DND-41 (cell line): Measurements from ENCODE around the gene TJP2.

Experiments
- ATAC-seq: fragments of 200-7000 bp; cut with Tn5 transposase; 3 replicates; pipeline ENCODE4 v1.9.1; 2021; ENCODE audit warnings: low read depth; ENCODE audit not compliant: insufficient read depth
- DNase-seq: peaks from one replicate; pipeline ENCODE4 v3.0.0-alpha.2; 2020
- H2AFZ ChIP-seq: 2 replicates; pipeline ENCODE4 v1.6.0; 2012; ENCODE audit warnings: low read depth, low read length
- H3K27ac ChIP-seq: 2 replicates; pipeline ENCODE4 v1.5.1; 2012; ENCODE audit warnings: low read length, inconsistent platforms
- H3K27me3 ChIP-seq: fragments of 200-600 bp; sonication (generic); 2 replicates; pipeline ENCODE4 v1.6.0; 2012; ENCODE audit warnings: low read length, mild to moderate bottlenecking, inconsistent platforms; ENCODE audit not compliant: insufficient read depth, poor library complexity
- H3K36me3 ChIP-seq: 2 replicates; pipeline ENCODE4 v1.5.1; 2012; ENCODE audit warnings: low read length, inconsistent platforms; ENCODE audit not compliant: insufficient read depth
- H3K4me1 ChIP-seq: 2 replicates; pipeline ENCODE4 v1.5.1; 2012; ENCODE audit warnings: mild to moderate bottlenecking, low read length; ENCODE audit not compliant: insufficient read depth
- H3K4me2 ChIP-seq: 2 replicates; pipeline ENCODE4 v1.6.0; 2012; ENCODE audit warnings: mild to moderate bottlenecking, moderate library complexity, low read length, inconsistent platforms; ENCODE audit not compliant: insufficient read depth
- H3K4me3 ChIP-seq, 2 experiments: fragments of 200-600 bp in 1 of 2; shearing (Covaris generic) in 1 of 2; 2 replicates each; pipeline ENCODE4 v1.5.1; 2012 to 2016; ENCODE audit warnings: inconsistent platforms in 2 of 2, low read length in 2 of 2, mild to moderate bottlenecking in 2 of 2, low read depth in 1 of 2, moderate library complexity in 1 of 2
- H3K79me2 ChIP-seq: 2 replicates; pipeline ENCODE4 v1.6.0; 2012; ENCODE audit warnings: low read length, inconsistent platforms; ENCODE audit not compliant: insufficient read depth
- H3K9ac ChIP-seq: 2 replicates; pipeline ENCODE4 v1.6.0; 2012; ENCODE audit warnings: low read depth, mild to moderate bottlenecking, inconsistent platforms, low read length, moderate library complexity
- H3K9me3 ChIP-seq: 2 replicates; pipeline ENCODE4 v1.5.1; 2012; ENCODE audit warnings: low read length, moderate library complexity, mild to moderate bottlenecking, inconsistent platforms; ENCODE audit not compliant: insufficient read depth, severe bottlenecking
- H4K20me1 ChIP-seq: 2 replicates; pipeline ENCODE4 v1.6.0; 2012; ENCODE audit warnings: low read length; ENCODE audit not compliant: insufficient read depth
- EZH2 ChIP-seq: IDR thresholded peaks from 3 replicates; pipeline ENCODE4 v1.6.1; 2012; ENCODE audit warnings: borderline replicate concordance, low read depth, mild to moderate bottlenecking, moderate library complexity, low read length, inconsistent platforms; ENCODE audit not compliant: severe bottlenecking
- TF ChIP-seq, protein P1 (sequence below): IDR thresholded peaks from 2 replicates; pipeline ENCODE4 v1.5.1; 2012; ENCODE audit warnings: borderline replicate concordance, low read length, moderate library complexity, mild to moderate bottlenecking; ENCODE audit not compliant: poor library complexity, severe bottlenecking; ENCODE audit errors: extremely low read depth

TJP2 gene

DNA sequence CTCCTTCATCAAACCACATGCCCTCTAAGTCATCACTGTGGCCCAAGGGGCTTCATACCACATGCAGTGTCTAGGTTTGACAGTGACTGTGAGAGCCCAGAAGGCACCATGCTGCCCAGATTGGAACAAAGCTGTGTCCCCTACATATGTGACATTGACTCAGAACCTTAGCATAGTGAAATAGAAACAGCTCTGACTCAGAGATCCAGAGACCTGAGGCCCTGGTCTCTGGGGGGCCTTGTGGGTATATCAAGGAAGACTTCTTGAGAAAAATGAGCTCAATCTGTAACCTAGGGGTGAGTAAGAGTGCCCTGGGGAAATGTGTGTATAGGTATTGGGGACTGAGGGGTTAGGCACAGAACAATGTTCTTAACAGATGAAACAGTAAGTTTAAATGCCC, 143.8 kb downstream of the TJP2 start:
- H3K27ac ChIP-seq = no peak overlapping the region
- no peaks in the 10 kb centered on the region for H4K20me1 ChIP-seq
- H3K9ac ChIP-seq = no peak overlapping the region
- H2AFZ ChIP-seq = no peak overlapping the region
- no peaks in the 10 kb centered on the region for H3K79me2 ChIP-seq
- H3K9me3 ChIP-seq = no peaks in the 10 kb centered on the region
- no peak for TF ChIP-seq EZH2
- TF ChIP-seq, protein P1, sequence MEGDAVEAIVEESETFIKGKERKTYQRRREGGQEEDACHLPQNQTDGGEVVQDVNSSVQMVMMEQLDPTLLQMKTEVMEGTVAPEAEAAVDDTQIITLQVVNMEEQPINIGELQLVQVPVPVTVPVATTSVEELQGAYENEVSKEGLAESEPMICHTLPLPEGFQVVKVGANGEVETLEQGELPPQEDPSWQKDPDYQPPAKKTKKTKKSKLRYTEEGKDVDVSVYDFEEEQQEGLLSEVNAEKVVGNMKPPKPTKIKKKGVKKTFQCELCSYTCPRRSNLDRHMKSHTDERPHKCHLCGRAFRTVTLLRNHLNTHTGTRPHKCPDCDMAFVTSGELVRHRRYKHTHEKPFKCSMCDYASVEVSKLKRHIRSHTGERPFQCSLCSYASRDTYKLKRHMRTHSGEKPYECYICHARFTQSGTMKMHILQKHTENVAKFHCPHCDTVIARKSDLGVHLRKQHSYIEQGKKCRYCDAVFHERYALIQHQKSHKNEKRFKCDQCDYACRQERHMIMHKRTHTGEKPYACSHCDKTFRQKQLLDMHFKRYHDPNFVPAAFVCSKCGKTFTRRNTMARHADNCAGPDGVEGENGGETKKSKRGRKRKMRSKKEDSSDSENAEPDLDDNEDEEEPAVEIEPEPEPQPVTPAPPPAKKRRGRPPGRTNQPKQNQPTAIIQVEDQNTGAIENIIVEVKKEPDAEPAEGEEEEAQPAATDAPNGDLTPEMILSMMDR = no peak
- H3K36me3 ChIP-seq = no peaks in the 10 kb centered on the region
- H3K4me1 ChIP-seq = no peaks in the 10 kb centered on the region
- H3K4me2 ChIP-seq = no peak overlapping the region
- no peaks in the 10 kb centered on the region for H3K27me3 ChIP-seq
- H3K4me3 ChIP-seq = no peak overlapping the region
- DNase-seq (no peak), ATAC-seq (no peak)

GRCh38 chr9:69319324-69320025, 145.4 kb downstream of the TJP2 start:
- no peak overlapping the region for H2AFZ ChIP-seq
- H3K4me2 ChIP-seq = no peak overlapping the region
- ATAC-seq = no peak
- H3K27me3 ChIP-seq = no peaks in the 10 kb centered on the region
- no peaks in the 10 kb centered on the region for H3K9me3 ChIP-seq
- H3K9ac ChIP-seq = no peak overlapping the region
- TF ChIP-seq EZH2 = no peak
- TF ChIP-seq, protein P1 = no peak
- no peaks in the 10 kb centered on the region for H4K20me1 ChIP-seq
- H3K4me3 ChIP-seq = no peak overlapping the region
- no peaks in the 10 kb centered on the region for H3K36me3 ChIP-seq
- DNase-seq = no peak
- no peak overlapping the region for H3K27ac ChIP-seq
- H3K79me2 ChIP-seq = no peaks in the 10 kb centered on the region
- H3K4me1 ChIP-seq = no peaks in the 10 kb centered on the region

- Histone ChIP-seq H3K9me3 (no peaks in the 10 kb centered on the region), H3K27me3 (no peaks in the 10 kb centered on the region), H3K79me2 (no peaks in the 10 kb centered on the region), H2AFZ (no peak overlapping the region), H3K9ac (no peak overlapping the region), H3K4me3 (no peak overlapping the region), H3K27ac (no peak overlapping the region), H4K20me1 (no peaks in the 10 kb centered on the region), H3K4me2 (no peak overlapping the region), H3K36me3 (no peaks in the 10 kb centered on the region), H3K4me1 (no peaks in the 10 kb centered on the region)
- no peak for ATAC-seq
- DNase-seq = no peak
- TF ChIP-seq, protein P1 = no peak
- TF ChIP-seq EZH2 = no peak
Observed at GRCh38 chr9:69322256-69322655, 148.2 kb downstream of the TJP2 start.
